Measurements from ENCODE around the gene SEC24B.

The SEC24B gene

GRCh38 chr4:109494563-109494962 is 60.9 kb downstream of the SEC24B start:
- DNase-seq (ENCODE audit: low spot score) = no peak
- in situ Hi-C loops (cut with MboI; ENCODE audit: low pct_unique_long_range_greater_than_20kb, low sequenced_read_pairs, unreplicated experiment) = no loop called here
- TF ChIP-seq CTCF (IDR thresholded peaks at IDR 0.05; ENCODE audit: extremely low read depth, insufficient read depth, missing control alignments) = no peak

GRCh38 chr4:109495514-109495913 is 61.9 kb downstream of the SEC24B start:
- in situ Hi-C loops (cut with MboI; ENCODE audit: low pct_unique_long_range_greater_than_20kb, low sequenced_read_pairs, unreplicated experiment) = no loop called here
- DNase-seq (ENCODE audit: low spot score) = no peak
- TF ChIP-seq CTCF (IDR thresholded peaks at IDR 0.05; ENCODE audit: extremely low read depth, insufficient read depth, missing control alignments) = no peak

- in situ Hi-C loops (cut with MboI; ENCODE audit: low pct_unique_long_range_greater_than_20kb, low sequenced_read_pairs, unreplicated experiment) = no loop called here
- no peak for TF ChIP-seq CTCF (IDR thresholded peaks at IDR 0.05; ENCODE audit: extremely low read depth, insufficient read depth, missing control alignments)
- no peak for DNase-seq (ENCODE audit: low spot score)
Observed at GRCh38 chr4:109496875-109497274, 63.3 kb downstream of the SEC24B start.

GRCh38 chr4:109497511-109497910 is 63.9 kb downstream of the SEC24B start:
- in situ Hi-C loops (cut with MboI; ENCODE audit: low pct_unique_long_range_greater_than_20kb, low sequenced_read_pairs, unreplicated experiment) = no loop called here
- TF ChIP-seq CTCF (IDR thresholded peaks at IDR 0.05; ENCODE audit: extremely low read depth, insufficient read depth, missing control alignments) = no peak
- DNase-seq (ENCODE audit: low spot score) = no peak

- DNase-seq (ENCODE audit: low spot score) = no peak
- TF ChIP-seq CTCF (IDR thresholded peaks at IDR 0.05; ENCODE audit: extremely low read depth, insufficient read depth, missing control alignments) = no peak
- in situ Hi-C loops (cut with MboI; ENCODE audit: low pct_unique_long_range_greater_than_20kb, low sequenced_read_pairs, unreplicated experiment) = no loop called here
Observed at GRCh38 chr4:109499513-109499912, 65.9 kb downstream of the SEC24B start.

GRCh38 chr4:109506890-109507289 is 73.3 kb downstream of the SEC24B start:
- DNase-seq (ENCODE audit: low spot score) = no peak
- in situ Hi-C loops (cut with MboI; ENCODE audit: low pct_unique_long_range_greater_than_20kb, low sequenced_read_pairs, unreplicated experiment) = no loop called here

More at GRCh38 chr4:109506890-109507289, 73.3 kb downstream of the SEC24B start:
- no peak for TF ChIP-seq CTCF (IDR thresholded peaks at IDR 0.05; ENCODE audit: extremely low read depth, insufficient read depth, missing control alignments)

All from GM13977 (cell line).